ENCODE results near the gene SPCS2. TPM values are rescaled to one million over a fixed set of nuclear protein-coding genes. Genes with fewer than 3 reads are reported as not detected.
A peak's percentile ranks its signal among the peaks of the same experiment; 100 is the strongest.

The SPCS2 gene
- total RNA-seq, 4 donors from 2014 or later, result 6.4 to 59.9 (median 21.0) TPM

- WGBS, 2 donors (ENCODE audit: low coverage in 1 of 2), result 66% methylated on average over 4 of the region's 4 CpGs; no CpG with 5 or more reads in 1 of the 2 donors
- Histone ChIP-seq H3K27me3 (no peaks in the 10 kb centered on the region), H3K36me3 (peaks cover 0 to 6% (median 0%) of the 10 kb centered on the region in 4 donors), H3K9me3 (no peaks in the 10 kb centered on the region), H3K4me1 (no peaks in the 10 kb centered on the region), H3K27ac (no peak overlapping the region), H3K4me3 (no peak overlapping the region)
- in situ Hi-C loops (cut with MboI; ENCODE audit: low pct_ligation_motif_present in 1 of 4, low pct_unique_long_range_greater_than_20kb in 1 of 4, low sequenced_read_pairs in 3 of 4) (no loop called here), intact Hi-C loops (cut with DNase I; ENCODE audit: low total_unique reads) (no loop called here)
- DNase-seq, result no peak
- no peak for TF ChIP-seq EP300 (IDR thresholded peaks at IDR 0.05; ENCODE audit: low read depth)
Observed at GRCh38 chr11:74909812-74910211, 39.3 kb upstream of the SPCS2 start.

GRCh38 chr11:74923125-74923524, 25.9 kb upstream of the SPCS2 start:
- DNase-seq, result no peak
- no peaks in the 10 kb centered on the region for H3K9me3 ChIP-seq
- peaks cover 0 to 10% (median 0%) of the 10 kb centered on the region in 4 donors for H3K36me3 ChIP-seq
- H3K4me1 ChIP-seq, result no peaks in the 10 kb centered on the region
- H3K27me3 ChIP-seq, result no peaks in the 10 kb centered on the region
- TF ChIP-seq POLR2A (IDR thresholded peaks at IDR 0.05) (no peak), POLR2AphosphoS5 (IDR thresholded peaks at IDR 0.05) (no peak), EP300 (IDR thresholded peaks at IDR 0.05; ENCODE audit: low read depth) (no peak), CTCF (IDR thresholded peaks at IDR 0.05) (no peak)
- intact Hi-C loops (cut with DNase I; ENCODE audit: low total_unique reads), result no loop called here
- no peak overlapping the region for H3K4me3 ChIP-seq
- H3K27ac ChIP-seq, result no peak overlapping the region
- in situ Hi-C loops (cut with MboI; ENCODE audit: low pct_ligation_motif_present in 1 of 4, low pct_unique_long_range_greater_than_20kb in 1 of 4, low sequenced_read_pairs in 3 of 4), result loop anchor here in 1 of 4 donors (10.0 kb wide), 1 partner anchor 102 kb away; no protein-coding TSS in a partner anchor

GRCh38 chr11:74925281-74925680, 23.8 kb upstream of the SPCS2 start:
- H3K27me3 ChIP-seq, result no peaks in the 10 kb centered on the region
- intact Hi-C loops (cut with DNase I; ENCODE audit: low total_unique reads), result no loop called here
- in situ Hi-C loops (cut with MboI; ENCODE audit: low pct_ligation_motif_present in 1 of 4, low pct_unique_long_range_greater_than_20kb in 1 of 4, low sequenced_read_pairs in 3 of 4), result loop anchor here in 3 of 4 donors (10.0 to 25.0 kb wide), 2 partner anchors 100 to 312 kb away; partner anchors contain the start of gene TPBGL (in 3 of the 3)
- no peaks in the 10 kb centered on the region for H3K9me3 ChIP-seq
- H3K27ac ChIP-seq, result no peak overlapping the region
- 72 to 80% methylated on average over 4 of the region's 4 CpGs for WGBS, 2 donors (ENCODE audit: low coverage in 1 of 2)
- TF ChIP-seq CTCF (IDR thresholded peaks at IDR 0.05) (no peak), POLR2AphosphoS5 (IDR thresholded peaks at IDR 0.05) (peak in 2 of 3 donors; percentile 13 to 27)
- no peak overlapping the region for H3K4me3 ChIP-seq
- H3K4me1 ChIP-seq, result no peaks in the 10 kb centered on the region
- no peaks in the 10 kb centered on the region for H3K36me3 ChIP-seq
- DNase-seq, result no peak

- no peak for DNase-seq
- TF ChIP-seq POLR2AphosphoS5 (IDR thresholded peaks at IDR 0.05) (no peak), EP300 (IDR thresholded peaks at IDR 0.05; ENCODE audit: low read depth) (no peak), POLR2A (IDR thresholded peaks at IDR 0.05) (no peak), CTCF (IDR thresholded peaks at IDR 0.05) (no peak)
- in situ Hi-C loops (cut with MboI; ENCODE audit: low pct_ligation_motif_present in 1 of 4, low pct_unique_long_range_greater_than_20kb in 1 of 4, low sequenced_read_pairs in 3 of 4), result loop anchor here in 3 of 4 donors (10.0 to 25.0 kb wide), 2 partner anchors 98 to 311 kb away; partner anchors contain the start of gene TPBGL (in 3 of the 3)
- H3K9me3 ChIP-seq, result no peaks in the 10 kb centered on the region
- intact Hi-C loops (cut with DNase I; ENCODE audit: low total_unique reads), result no loop called here
- WGBS, 2 donors (ENCODE audit: low coverage in 1 of 2), result 84 to 89% methylated on average over 8 of the region's 8 CpGs
- H3K27ac ChIP-seq, result no peak overlapping the region
- H3K36me3 ChIP-seq, result no peaks in the 10 kb centered on the region
- no peak overlapping the region for H3K4me3 ChIP-seq
- H3K4me1 ChIP-seq, result no peaks in the 10 kb centered on the region
- H3K27me3 ChIP-seq, result no peaks in the 10 kb centered on the region
Observed at GRCh38 chr11:74926304-74927030, 22.6 kb upstream of the SPCS2 start.

Data from transverse colon (tissue), 4 donors.